Esophagus squamous epithelium (tissue), 5 donors: ENCODE results near the gene PRKCA. TPM values are rescaled to one million over a fixed set of nuclear protein-coding genes. Genes with fewer than 3 reads are reported as not detected.

Source experiments
- DNase-seq: peaks from one replicate; lab custom pipeline; 2025; lab: John Stamatoyannopoulos, UW
- H3K27ac ChIP-seq, 4 donors: fragments of 200-600 bp; sonication (generic); one replicate each; pipeline ENCODE4 v1.5.1; 2016 to 2019; ENCODE audit warnings: mild to moderate bottlenecking in 1 of 4
- H3K27me3 ChIP-seq, 4 donors: fragments of 200-600 bp; sonication (generic); 1 replicate in 3 of 4; 2 replicates in 1 of 4; pipeline versions ENCODE4 v1.5.1 to v1.6.0; 2017 to 2021; ENCODE audit warnings: antibody characterized with exemption in 1 of 4
- H3K36me3 ChIP-seq, 3 donors: fragments of 200-600 bp; sonication (generic); one replicate each; pipeline ENCODE4 v1.5.1; 2016 to 2019
- H3K4me1 ChIP-seq, 3 donors: fragments of 200-600 bp; sonication (generic); one replicate each; pipeline ENCODE4 v1.5.1; 2017 to 2019
- H3K4me3 ChIP-seq, 4 donors: fragments of 200-600 bp; sonication (generic); 1 replicate in 3 of 4; 2 replicates in 1 of 4; pipeline ENCODE4 v1.5.1; 2016 to 2019; ENCODE audit warnings: mild to moderate bottlenecking in 2 of 4, moderate library complexity in 1 of 4
- H3K9me3 ChIP-seq, 3 donors: fragments of 200-600 bp; sonication (generic); one replicate each; pipeline ENCODE4 v1.5.1; 2016 to 2019
- CTCF ChIP-seq, 6 experiments: fragments of 450-650 bp in 4 of 6; fragments of 200-600 bp in 2 of 6; sonication (generic) in 2 of 6; IDR thresholded peaks; one replicate each; pipeline ENCODE4 v1.5.1; 2016 to 2019; ENCODE audit warnings: antibody characterized with exemption in 6 of 6, mild to moderate bottlenecking in 4 of 6, moderate library complexity in 4 of 6
- POLR2A ChIP-seq, 4 donors: fragments of 450-650 bp; IDR thresholded peaks; one replicate each; pipeline ENCODE4 v1.6.1; 2017; ENCODE audit warnings: antibody characterized with exemption in 4 of 4, mild to moderate bottlenecking in 4 of 4, moderate library complexity in 3 of 4
- WGBS, 2 donors: methylation state at CpG; one replicate each; pipeline ENCODE4 v1.1.5; 2018; 5-methylcytosine and 5-hydroxymethylcytosine counted together
- intact Hi-C: fragments of 100-400 bp; cut with DNase I; formaldehyde crosslinking; loops from one replicate; pipeline ENCODE4 v1.15.0; 2022
- total RNA-seq, 4 donors: library from RNA; depleted of rRNA; stranded (reverse); fragments of >200 nt; gene quantifications; one replicate each; pipeline ENCODE4 v1.1.0, GENCODE V29; 2016
- donor health status: DM: yes; HTN: yes; CAD: no.

PRKCA gene
- total RNA-seq, 4 donors from 2014 or later: 2.4 to 9.2 (median 4.2) TPM

GRCh38 chr17:66271512-66271911 lies 30.9 kb upstream of the PRKCA start:
- no peak overlapping the region for H3K27ac ChIP-seq
- no peaks in the 10 kb centered on the region for H3K27me3 ChIP-seq
- intact Hi-C loops: no loop called here
- no peak for DNase-seq
- no peaks in the 10 kb centered on the region for H3K36me3 ChIP-seq
- peaks cover 0 to 20% (median 0%) of the 10 kb centered on the region in 3 donors for H3K4me1 ChIP-seq
- peaks cover 0 to 7% (median 0%) of the 10 kb centered on the region in 3 donors for H3K9me3 ChIP-seq
- TF ChIP-seq POLR2A (IDR thresholded peaks at IDR 0.05) (no peak), CTCF (IDR thresholded peaks at IDR 0.05) (no peak)
- no peak overlapping the region for H3K4me3 ChIP-seq
- 90 to 100% methylated on average over 3 of the region's 3 CpGs for WGBS, 2 donors

GRCh38 chr17:66272811-66273585 lies 29.4 kb upstream of the PRKCA start:
- H3K27ac ChIP-seq: no peak overlapping the region
- no peak overlapping the region for H3K4me3 ChIP-seq
- no peak for DNase-seq
- peaks cover 0 to 20% (median 0%) of the 10 kb centered on the region in 3 donors for H3K4me1 ChIP-seq
- TF ChIP-seq CTCF (IDR thresholded peaks at IDR 0.05) (no peak), POLR2A (IDR thresholded peaks at IDR 0.05) (no peak)
- 38 to 42% methylated on average over 5 of the region's 5 CpGs for WGBS, 2 donors
- intact Hi-C loops: no loop called here
- H3K27me3 ChIP-seq: no peaks in the 10 kb centered on the region
- peaks cover 0 to 7% (median 0%) of the 10 kb centered on the region in 3 donors for H3K9me3 ChIP-seq
- no peaks in the 10 kb centered on the region for H3K36me3 ChIP-seq

GRCh38 chr17:66273586-66273848 lies 28.9 kb upstream of the PRKCA start:
- peaks cover 0 to 20% (median 0%) of the 10 kb centered on the region in 3 donors for H3K4me1 ChIP-seq
- no peak for DNase-seq
- no peak overlapping the region for H3K27ac ChIP-seq
- intact Hi-C loops: no loop called here
- peaks cover 0 to 7% (median 0%) of the 10 kb centered on the region in 3 donors for H3K9me3 ChIP-seq
- H3K4me3 ChIP-seq: no peak overlapping the region
- H3K36me3 ChIP-seq: no peaks in the 10 kb centered on the region
- no peaks in the 10 kb centered on the region for H3K27me3 ChIP-seq
- TF ChIP-seq CTCF (IDR thresholded peaks at IDR 0.05): no peak
- no peak for TF ChIP-seq POLR2A (IDR thresholded peaks at IDR 0.05)

GRCh38 chr17:66275651-66276050 lies 26.8 kb upstream of the PRKCA start:
- TF ChIP-seq CTCF (IDR thresholded peaks at IDR 0.05) (no peak), POLR2A (IDR thresholded peaks at IDR 0.05) (no peak)
- Histone ChIP-seq H3K4me1 (peaks cover 0 to 20% (median 0%) of the 10 kb centered on the region in 3 donors), H3K27me3 (no peaks in the 10 kb centered on the region), H3K36me3 (no peaks in the 10 kb centered on the region), H3K27ac (no peak overlapping the region), H3K9me3 (peaks cover 0 to 7% (median 0%) of the 10 kb centered on the region in 3 donors), H3K4me3 (no peak overlapping the region)
- no peak for DNase-seq
- 68 to 74% methylated on average over 5 to 6 of the region's 6 CpGs for WGBS, 2 donors
- intact Hi-C loops: no loop called here

- Histone ChIP-seq H3K4me3 (no peak overlapping the region), H3K36me3 (no peaks in the 10 kb centered on the region), H3K4me1 (peaks cover 0 to 20% (median 0%) of the 10 kb centered on the region in 3 donors), H3K9me3 (peaks cover 0 to 4% (median 0%) of the 10 kb centered on the region in 3 donors), H3K27ac (no peak overlapping the region), H3K27me3 (no peaks in the 10 kb centered on the region)
- TF ChIP-seq POLR2A (IDR thresholded peaks at IDR 0.05) (no peak), CTCF (IDR thresholded peaks at IDR 0.05) (no peak)
- intact Hi-C loops: no loop called here
- no peak for DNase-seq
- WGBS, 2 donors: 90 to 94% methylated on average over 1 to 3 of the region's 3 CpGs
Observed at GRCh38 chr17:66276328-66276937, 26.0 kb upstream of the PRKCA start.
